Measurements from ENCODE around the gene JOSD2.

Gene JOSD2

GRCh38 chr19:50511069-50511822, at the start of gene JOSD2:
Gene JOSD2, minus strand, starts transcription at chr19:50511191. Its CDS starts 760 bp downstream, at chr19:50510431.
- DNase-seq (ENCODE audit: low read depth): peak; percentile 100

GRCh38 chr19:50559636-50560035, 48.6 kb upstream of the JOSD2 start:
- DNase-seq (ENCODE audit: low read depth): no peak

GRCh38 chr19:50558449-50558848, 47.5 kb upstream of the JOSD2 start:
- no peak for DNase-seq (ENCODE audit: low read depth)

- no peak for DNase-seq (ENCODE audit: low read depth)
These were observed 47.0 kb upstream of the JOSD2 start for GRCh38 chr19:50558039-50558438.

- DNase-seq (ENCODE audit: low read depth): no peak
These were observed 46.1 kb upstream of the JOSD2 start for GRCh38 chr19:50557009-50557613.

- DNase-seq (ENCODE audit: low read depth): peak; percentile 53
These were observed 45.5 kb upstream of the JOSD2 start for GRCh38 chr19:50556282-50557008.

GRCh38 chr19:50555450-50556281, 44.7 kb upstream of the JOSD2 start:
- DNase-seq (ENCODE audit: low read depth): no peak

- no peak for DNase-seq (ENCODE audit: low read depth)
These were observed 44.0 kb upstream of the JOSD2 start for GRCh38 chr19:50555033-50555432.

- no peak for DNase-seq (ENCODE audit: low read depth)
These were observed 43.2 kb upstream of the JOSD2 start for GRCh38 chr19:50554212-50554611.

- DNase-seq (ENCODE audit: low read depth): no peak
These were observed 42.2 kb upstream of the JOSD2 start for GRCh38 chr19:50553134-50553703.

- no peak for DNase-seq (ENCODE audit: low read depth)
These were observed 41.5 kb upstream of the JOSD2 start for GRCh38 chr19:50552540-50552939.

GRCh38 chr19:50551715-50552187, 40.8 kb upstream of the JOSD2 start:
- no peak for DNase-seq (ENCODE audit: low read depth)

- DNase-seq (ENCODE audit: low read depth): no peak
These were observed 40.2 kb upstream of the JOSD2 start for GRCh38 chr19:50551034-50551714.

GRCh38 chr19:50550594-50550966, 39.6 kb upstream of the JOSD2 start:
- DNase-seq (ENCODE audit: low read depth): no peak

GRCh38 chr19:50549927-50550593, 39.1 kb upstream of the JOSD2 start:
- no peak for DNase-seq (ENCODE audit: low read depth)

- no peak for DNase-seq (ENCODE audit: low read depth)
These were observed 38.3 kb upstream of the JOSD2 start for GRCh38 chr19:50549059-50549926.

GRCh38 chr19:50548191-50549058, 37.4 kb upstream of the JOSD2 start:
- no peak for DNase-seq (ENCODE audit: low read depth)

- DNase-seq (ENCODE audit: low read depth): no peak
These were observed 36.6 kb upstream of the JOSD2 start for GRCh38 chr19:50547385-50548190.
